Natural killer cell (primary cell): Measurements from ENCODE around the gene RFPL1. TPM values are rescaled to one million over a fixed set of nuclear protein-coding genes. Genes with fewer than 3 reads are reported as not detected.

Experiments used
- ATAC-seq, 3 donors: fragments of 150-1000 bp in 2 of 3; fragments of 200-7000 bp in 1 of 3; cut with Tn5 transposase; 1 replicate in 1 of 3; 2 replicates in 2 of 3; pipeline ENCODE4 v1.10.0; 2021; ENCODE audit warnings: mild to moderate bottlenecking in 2 of 3, moderate library complexity in 2 of 3
- DNase-seq, 2 donors: peaks; one replicate each; pipeline versions ENCODE4 v3.0.0 to v3.0.0-alpha.2; 2013 to 2021; ENCODE audit warnings: mixed read lengths in 1 of 2
- H3K27ac ChIP-seq: one replicate; pipeline ENCODE4 v1.5.1; 2013; ENCODE audit warnings: mild to moderate bottlenecking, low read length
- H3K27me3 ChIP-seq: one replicate; pipeline ENCODE4 v1.6.1; 2013; ENCODE audit warnings: low read length; ENCODE audit not compliant: control insufficient read depth, insufficient read depth
- H3K36me3 ChIP-seq: one replicate; pipeline ENCODE4 v1.6.1; 2013; ENCODE audit warnings: low read length; ENCODE audit not compliant: control insufficient read depth, insufficient read depth
- H3K4me1 ChIP-seq: one replicate; pipeline ENCODE4 v1.6.1; 2013; ENCODE audit warnings: low read length; ENCODE audit not compliant: control insufficient read depth, insufficient read depth
- H3K4me3 ChIP-seq: one replicate; pipeline ENCODE4 v1.5.1; 2013; ENCODE audit warnings: low read length
- H3K9me3 ChIP-seq: one replicate; pipeline ENCODE4 v1.6.1; 2013; ENCODE audit warnings: low read length; ENCODE audit not compliant: control insufficient read depth, insufficient read depth
- H3K27ac Mint-ChIP-seq, 2 donors: one replicate each; pipeline ENCODE4 v1.8.0; 2022; ENCODE audit warnings: mild to moderate bottlenecking in 2 of 2, mixed read lengths in 2 of 2, moderate library complexity in 1 of 2
- H3K27me3 Mint-ChIP-seq, 2 donors: one replicate each; pipeline ENCODE4 v1.8.0; 2022; ENCODE audit warnings: low read depth in 2 of 2, mixed read lengths in 2 of 2
- H3K36me3 Mint-ChIP-seq: one replicate; pipeline ENCODE4 v1.8.0; 2022; ENCODE audit warnings: mixed read lengths
- H3K4me1 Mint-ChIP-seq, 2 donors: one replicate each; pipeline ENCODE4 v1.8.0; 2022; ENCODE audit warnings: mixed read lengths in 2 of 2
- H3K4me3 Mint-ChIP-seq: one replicate; pipeline ENCODE4 v1.8.0; 2022; ENCODE audit warnings: mild to moderate bottlenecking, moderate library complexity, mixed read lengths
- H3K9me3 Mint-ChIP-seq, 2 donors: one replicate each; pipeline ENCODE4 v1.8.0; 2022; ENCODE audit warnings: mixed read lengths in 2 of 2
- CTCF ChIP-seq: fragments of 200-600 bp; IDR thresholded peaks from one replicate; pipeline ENCODE4 v1.8.0; 2022; ENCODE audit warnings: antibody characterized with exemption
- WGBS: methylation state at CpG from one replicate; pipeline ENCODE4 v1.1.7; 2013; ENCODE audit warnings: missing lambda C conversion rate; ENCODE audit not compliant: insufficient coverage; 5-methylcytosine and 5-hydroxymethylcytosine counted together
- intact Hi-C: fragments of 100-400 bp; cut with micrococcal nuclease; formaldehyde crosslinking; loops from one replicate; pipeline ENCODE4 v1.14.2; 2022
- total RNA-seq, 4 donors: library from RNA; stranded (reverse); fragments of 120-200 nt in 1 of 4; gene quantifications; one replicate each; pipeline versions ENCODE4 v1.2.3 to v1.2.4, GENCODE V29; 2013 to 2022

Gene RFPL1
- total RNA-seq, 3 donors from 2014 or later (not counting 1 experiment from before 2014, with no cell fraction given) = not detected

GRCh38 chr22:29482726-29483125, 44.3 kb downstream of the RFPL1 start:
- no peak overlapping the region for H3K4me3 ChIP-seq
- no peak overlapping the region for H3K4me3 Mint-ChIP-seq
- no peaks in the 10 kb centered on the region for H3K36me3 Mint-ChIP-seq
- DNase-seq = no peak
- H3K9me3 ChIP-seq = no peaks in the 10 kb centered on the region
- H3K9me3 Mint-ChIP-seq = no peaks in the 10 kb centered on the region
- no peak overlapping the region for H3K27ac Mint-ChIP-seq
- no peak for TF ChIP-seq CTCF
- peaks cover 17% of the 10 kb centered on the region for H3K4me1 ChIP-seq
- H3K4me1 Mint-ChIP-seq = peaks cover 7 to 15% of the 10 kb centered on the region in 2 donors
- intact Hi-C loops = no loop called here
- ATAC-seq = no peak
- no peak overlapping the region for H3K27ac ChIP-seq
- H3K27me3 ChIP-seq = peaks cover 12% of the 10 kb centered on the region
- 94% methylated on average over 7 of the region's 7 CpGs for WGBS
- peaks cover 31 to 33% of the 10 kb centered on the region in 2 donors for H3K27me3 Mint-ChIP-seq
- H3K36me3 ChIP-seq = no peaks in the 10 kb centered on the region

GRCh38 chr22:29483254-29483653, 44.9 kb downstream of the RFPL1 start:
- Histone ChIP-seq H3K27ac (no peak overlapping the region), H3K36me3 (no peaks in the 10 kb centered on the region), H3K27me3 (peaks cover 12% of the 10 kb centered on the region), H3K9me3 (no peaks in the 10 kb centered on the region), H3K4me3 (no peak overlapping the region), H3K4me1 (peaks cover 17% of the 10 kb centered on the region)
- DNase-seq (no peak), ATAC-seq (no peak)
- H3K27ac Mint-ChIP-seq = no peak overlapping the region
- 95% methylated on average over 13 of the region's 13 CpGs for WGBS
- H3K4me1 Mint-ChIP-seq = peaks cover 7 to 15% of the 10 kb centered on the region in 2 donors
- H3K9me3 Mint-ChIP-seq = no peaks in the 10 kb centered on the region
- no peak overlapping the region for H3K4me3 Mint-ChIP-seq
- TF ChIP-seq CTCF = no peak
- H3K36me3 Mint-ChIP-seq = no peaks in the 10 kb centered on the region
- H3K27me3 Mint-ChIP-seq = peaks cover 25 to 31% of the 10 kb centered on the region in 2 donors
- intact Hi-C loops = no loop called here

GRCh38 chr22:29484642-29485041, 46.3 kb downstream of the RFPL1 start:
- intact Hi-C loops = no loop called here
- peaks cover 7% of the 10 kb centered on the region in 2 donors for H3K4me1 Mint-ChIP-seq
- peaks cover 6% of the 10 kb centered on the region for H3K27me3 ChIP-seq
- WGBS = 94% methylated on average over 3 of the region's 3 CpGs
- no peaks in the 10 kb centered on the region for H3K9me3 ChIP-seq
- no peaks in the 10 kb centered on the region for H3K9me3 Mint-ChIP-seq
- peaks cover 12 to 17% of the 10 kb centered on the region in 2 donors for H3K27me3 Mint-ChIP-seq
- H3K27ac Mint-ChIP-seq = no peak overlapping the region
- no peak for DNase-seq
- H3K27ac ChIP-seq = no peak overlapping the region
- no peaks in the 10 kb centered on the region for H3K36me3 Mint-ChIP-seq
- H3K36me3 ChIP-seq = no peaks in the 10 kb centered on the region
- TF ChIP-seq CTCF = no peak
- H3K4me1 ChIP-seq = peaks cover 13% of the 10 kb centered on the region
- no peak overlapping the region for H3K4me3 ChIP-seq
- no peak overlapping the region for H3K4me3 Mint-ChIP-seq
- ATAC-seq = no peak

DNA sequence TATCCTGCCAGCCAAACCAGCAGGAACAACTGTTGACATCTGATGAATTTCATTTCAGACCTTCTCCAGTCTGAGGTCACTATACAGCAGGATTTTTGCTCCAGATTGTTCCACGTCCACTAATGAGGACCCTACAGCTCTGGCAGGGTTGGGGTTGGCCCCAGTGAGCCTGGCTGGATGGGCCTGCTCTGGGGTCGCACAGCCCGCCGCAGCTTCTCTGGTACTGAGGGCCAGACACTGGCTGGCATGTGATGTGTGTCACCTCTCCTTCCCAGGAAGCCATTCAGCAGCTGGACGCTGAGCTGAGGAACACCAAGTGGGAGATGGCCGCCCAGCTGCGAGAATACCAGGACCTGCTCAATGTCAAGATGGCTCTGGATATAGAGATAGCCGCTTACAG, 47.1 kb downstream of the RFPL1 start:
- ATAC-seq (no peak), DNase-seq (no peak)
- no peak for TF ChIP-seq CTCF
- Mint-ChIP-seq H3K4me3 (no peak overlapping the region), H3K4me1 (peaks cover 7% of the 10 kb centered on the region in 2 donors), H3K9me3 (no peaks in the 10 kb centered on the region), H3K27me3 (peaks cover 12 to 14% of the 10 kb centered on the region in 2 donors), H3K27ac (no peak overlapping the region), H3K36me3 (no peaks in the 10 kb centered on the region)
- H3K27ac ChIP-seq = no peak overlapping the region
- intact Hi-C loops = no loop called here
- H3K4me3 ChIP-seq = no peak overlapping the region
- H3K9me3 ChIP-seq = no peaks in the 10 kb centered on the region
- peaks cover 4% of the 10 kb centered on the region for H3K27me3 ChIP-seq
- WGBS = 93% methylated on average over 8 of the region's 8 CpGs
- H3K4me1 ChIP-seq = peaks cover 8% of the 10 kb centered on the region
- no peaks in the 10 kb centered on the region for H3K36me3 ChIP-seq
